ENCODE results near the gene PEMT. TPM values are rescaled to one million over a fixed set of nuclear protein-coding genes. Genes with fewer than 3 reads are reported as not detected.

Gene PEMT
- total RNA-seq, 1 donor from 2014 or later: 41.9 TPM

DNA sequence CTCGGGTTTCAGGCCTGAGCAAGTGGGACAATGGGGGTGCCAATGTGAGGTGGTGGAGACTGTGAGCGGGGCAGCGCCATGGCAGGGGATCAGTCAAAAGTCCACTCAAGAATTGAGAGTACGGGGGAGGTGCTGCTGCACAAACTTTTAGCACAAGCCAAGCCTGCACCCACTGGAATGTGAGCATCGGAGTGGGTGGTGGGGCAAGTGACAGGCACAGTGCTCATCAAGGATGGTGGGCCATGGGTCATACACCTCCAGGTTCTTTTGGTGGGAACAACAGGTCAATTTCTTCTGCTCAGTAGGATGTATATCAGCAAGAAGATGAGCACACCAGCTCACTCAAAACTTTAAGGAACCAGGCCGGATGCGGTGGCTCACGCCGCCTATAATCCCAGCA is 32.4 kb upstream of the PEMT start:
- peaks cover 1% of the 10 kb centered on the region for H3K27me3 Mint-ChIP-seq (ENCODE audit: low read depth)
- no peak overlapping the region for H3K27ac Mint-ChIP-seq
- no peaks in the 10 kb centered on the region for H3K9me3 Mint-ChIP-seq
- no peak for DNase-seq (ENCODE audit: low spot score in 2 of 2, unreplicated experiment in 2 of 2)
- H3K4me1 Mint-ChIP-seq: peaks cover 3% of the 10 kb centered on the region
- no peak overlapping the region for H3K4me3 Mint-ChIP-seq
- TF ChIP-seq, protein P1, sequence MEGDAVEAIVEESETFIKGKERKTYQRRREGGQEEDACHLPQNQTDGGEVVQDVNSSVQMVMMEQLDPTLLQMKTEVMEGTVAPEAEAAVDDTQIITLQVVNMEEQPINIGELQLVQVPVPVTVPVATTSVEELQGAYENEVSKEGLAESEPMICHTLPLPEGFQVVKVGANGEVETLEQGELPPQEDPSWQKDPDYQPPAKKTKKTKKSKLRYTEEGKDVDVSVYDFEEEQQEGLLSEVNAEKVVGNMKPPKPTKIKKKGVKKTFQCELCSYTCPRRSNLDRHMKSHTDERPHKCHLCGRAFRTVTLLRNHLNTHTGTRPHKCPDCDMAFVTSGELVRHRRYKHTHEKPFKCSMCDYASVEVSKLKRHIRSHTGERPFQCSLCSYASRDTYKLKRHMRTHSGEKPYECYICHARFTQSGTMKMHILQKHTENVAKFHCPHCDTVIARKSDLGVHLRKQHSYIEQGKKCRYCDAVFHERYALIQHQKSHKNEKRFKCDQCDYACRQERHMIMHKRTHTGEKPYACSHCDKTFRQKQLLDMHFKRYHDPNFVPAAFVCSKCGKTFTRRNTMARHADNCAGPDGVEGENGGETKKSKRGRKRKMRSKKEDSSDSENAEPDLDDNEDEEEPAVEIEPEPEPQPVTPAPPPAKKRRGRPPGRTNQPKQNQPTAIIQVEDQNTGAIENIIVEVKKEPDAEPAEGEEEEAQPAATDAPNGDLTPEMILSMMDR (IDR thresholded peaks at IDR 0.05; ENCODE audit: unreplicated experiment): no peak
- peaks cover 1% of the 10 kb centered on the region for H3K36me3 Mint-ChIP-seq

DNA sequence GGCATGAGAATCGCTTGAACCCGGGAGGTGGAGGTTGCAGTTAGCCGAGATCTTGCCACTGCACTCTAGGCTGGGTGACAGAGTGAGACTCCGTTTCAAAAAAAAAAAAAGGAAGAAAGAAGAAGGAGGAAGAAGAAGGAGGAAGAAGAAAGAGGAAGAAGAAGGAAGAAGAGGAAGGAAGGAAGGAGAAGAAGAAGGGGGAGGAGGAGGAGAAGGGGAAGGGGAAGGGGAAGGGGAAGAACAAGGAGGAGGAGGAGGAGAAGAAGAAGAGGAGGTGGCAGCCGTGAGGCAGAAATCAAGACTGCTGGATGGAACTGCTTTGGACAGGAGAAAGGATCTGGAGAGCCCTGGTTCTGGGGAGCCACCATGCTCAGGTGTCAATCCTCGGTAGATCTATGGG is 29.7 kb upstream of the PEMT start:
- Mint-ChIP-seq H3K27me3 (ENCODE audit: low read depth) (peaks cover 1% of the 10 kb centered on the region), H3K36me3 (peaks cover 1% of the 10 kb centered on the region), H3K9me3 (no peaks in the 10 kb centered on the region), H3K4me3 (no peak overlapping the region), H3K4me1 (peaks cover 3% of the 10 kb centered on the region), H3K27ac (no peak overlapping the region)
- TF ChIP-seq, protein P1 (IDR thresholded peaks at IDR 0.05; ENCODE audit: unreplicated experiment): no peak
- no peak for DNase-seq (ENCODE audit: low spot score in 2 of 2, unreplicated experiment in 2 of 2)

DNA sequence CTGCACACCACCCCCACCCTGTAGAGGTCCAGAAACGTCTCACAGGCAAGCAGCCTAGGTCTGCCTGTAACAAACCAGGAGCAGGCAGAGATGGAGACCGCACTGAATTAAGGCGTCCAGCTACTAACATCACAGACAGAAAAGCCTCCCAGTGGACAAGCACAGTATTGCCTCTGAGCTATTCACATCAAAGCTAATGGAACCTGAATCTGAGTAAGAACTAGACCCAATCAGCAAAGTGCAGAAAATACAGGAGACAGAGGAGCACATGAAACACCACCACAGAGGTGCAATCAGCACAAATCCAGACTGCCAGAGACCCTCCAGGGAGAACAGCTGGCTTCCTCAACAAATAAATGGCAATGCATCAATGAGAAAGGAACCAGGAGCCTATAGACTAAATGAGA is 22.2 kb upstream of the PEMT start:
- H3K36me3 Mint-ChIP-seq: peaks cover 5% of the 10 kb centered on the region
- TF ChIP-seq, protein P1 (IDR thresholded peaks at IDR 0.05; ENCODE audit: unreplicated experiment): peak; percentile 84
- no peak overlapping the region for H3K4me3 Mint-ChIP-seq
- no peak overlapping the region for H3K27ac Mint-ChIP-seq
- peaks cover 8% of the 10 kb centered on the region for H3K9me3 Mint-ChIP-seq
- DNase-seq (ENCODE audit: low spot score in 2 of 2, unreplicated experiment in 2 of 2): peak in 1 of 2 experiments; percentile 45
- peaks cover 2% of the 10 kb centered on the region for H3K4me1 Mint-ChIP-seq
- no peaks in the 10 kb centered on the region for H3K27me3 Mint-ChIP-seq (ENCODE audit: low read depth)

DNA sequence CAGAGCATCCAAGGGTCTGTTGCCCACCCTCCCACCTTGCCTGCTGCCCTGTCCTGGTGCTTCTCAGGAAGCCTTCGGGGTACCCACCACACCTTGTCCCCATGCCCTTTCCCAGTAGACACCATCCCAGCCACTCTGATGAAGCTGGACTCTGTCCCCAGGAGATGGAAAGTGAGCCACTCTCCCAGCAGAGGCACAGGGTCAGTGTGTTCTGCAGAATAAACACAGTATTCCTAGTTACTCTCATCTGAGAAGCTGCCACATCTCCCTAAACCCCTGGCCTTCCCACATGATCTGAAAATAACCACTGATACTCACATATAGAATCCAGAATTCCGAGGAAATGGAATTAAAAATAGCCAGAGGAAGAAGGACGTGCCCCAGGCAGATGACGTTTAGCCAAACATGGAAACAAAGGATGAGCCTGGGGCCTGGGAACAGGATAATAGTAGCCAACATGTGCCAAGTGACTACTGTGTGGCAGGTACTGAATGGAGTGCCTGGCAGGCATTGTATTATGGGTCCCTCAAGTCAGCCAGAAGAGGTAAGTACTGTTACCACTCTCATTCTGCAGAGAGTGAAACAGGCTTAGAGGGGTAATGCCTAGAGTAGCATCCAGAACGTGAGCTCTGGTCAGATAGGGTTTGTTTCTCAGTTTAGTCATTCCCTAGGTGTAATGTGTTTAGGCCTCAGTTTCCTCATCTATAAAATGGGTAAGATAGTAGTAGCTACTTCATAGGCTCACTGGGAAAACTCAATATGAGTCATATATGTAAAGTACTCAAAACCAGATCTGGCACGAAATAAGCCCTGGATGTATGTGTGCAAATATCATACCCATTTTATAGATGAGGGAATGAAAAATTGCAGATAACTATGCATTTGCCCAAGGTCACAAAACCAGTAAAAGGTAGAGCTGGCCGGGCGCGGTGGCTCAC is 20.8 kb upstream of the PEMT start:
- H3K27me3 Mint-ChIP-seq (ENCODE audit: low read depth): no peaks in the 10 kb centered on the region
- H3K27ac Mint-ChIP-seq: no peak overlapping the region
- peaks cover 2% of the 10 kb centered on the region for H3K4me1 Mint-ChIP-seq
- TF ChIP-seq, protein P1 (IDR thresholded peaks at IDR 0.05; ENCODE audit: unreplicated experiment): no peak
- no peak overlapping the region for H3K4me3 Mint-ChIP-seq
- peaks cover 8% of the 10 kb centered on the region for H3K9me3 Mint-ChIP-seq
- H3K36me3 Mint-ChIP-seq: peaks cover 5% of the 10 kb centered on the region
- DNase-seq (ENCODE audit: low spot score in 2 of 2, unreplicated experiment in 2 of 2): no peak

DNA sequence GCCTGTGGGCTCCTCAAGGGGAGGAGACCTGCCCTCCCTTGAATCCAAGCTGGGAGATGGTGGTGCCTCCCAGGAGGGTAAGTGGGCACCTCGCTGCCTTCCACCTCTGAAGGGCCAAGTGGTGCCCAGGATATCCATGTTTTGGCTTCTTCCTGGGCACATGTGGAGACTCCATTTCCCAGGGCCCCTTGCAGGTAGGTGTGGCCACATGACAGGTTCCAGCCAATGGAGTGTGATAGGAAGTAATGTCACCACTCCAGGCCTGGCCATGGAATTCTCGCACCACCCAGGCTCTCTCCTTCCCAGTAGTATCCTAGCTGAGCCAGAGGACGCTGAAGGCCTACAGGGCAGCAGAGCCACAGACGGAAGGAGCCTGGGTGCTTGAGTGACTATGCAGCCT is 17.6 kb upstream of the PEMT start:
- DNase-seq (ENCODE audit: low spot score in 2 of 2, unreplicated experiment in 2 of 2): no peak
- peaks cover 4% of the 10 kb centered on the region for H3K9me3 Mint-ChIP-seq
- no peak overlapping the region for H3K4me3 Mint-ChIP-seq
- TF ChIP-seq, protein P1 (IDR thresholded peaks at IDR 0.05; ENCODE audit: unreplicated experiment): no peak
- no peaks in the 10 kb centered on the region for H3K27me3 Mint-ChIP-seq (ENCODE audit: low read depth)
- peaks cover 3% of the 10 kb centered on the region for H3K36me3 Mint-ChIP-seq
- no peak overlapping the region for H3K27ac Mint-ChIP-seq
- H3K4me1 Mint-ChIP-seq: peaks cover 22% of the 10 kb centered on the region

Measured in mesothelial cell of epicardium (in vitro differentiated cells).